Aorta (tissue), 5 donors: Measurements from ENCODE around the gene LRP1B. TPM values are rescaled to one million over a fixed set of nuclear protein-coding genes. Genes with fewer than 3 reads are reported as not detected.

Experiments used
- ATAC-seq: fragments of 200-7000 bp; cut with Tn5 transposase; one replicate; pipeline ENCODE4 v1.9.1; 2022; ENCODE audit warnings: moderate library complexity; ENCODE audit not compliant: low FRiP score
- DNase-seq, 2 donors: peaks; one replicate each; pipeline ENCODE4 v3.0.0-alpha.2; 2020
- H3K27ac ChIP-seq, 2 donors: one replicate each; pipeline ENCODE4 v1.5.1; 2013; ENCODE audit warnings: low read length in 2 of 2, mild to moderate bottlenecking in 2 of 2, moderate library complexity in 2 of 2, control low read depth in 1 of 2, inconsistent platforms in 1 of 2, low read depth in 1 of 2
- H3K27me3 ChIP-seq, 2 donors: one replicate each; pipeline ENCODE4 v1.6.1; 2013; ENCODE audit warnings: control low read depth in 1 of 2, low read length in 1 of 2, mild to moderate bottlenecking in 1 of 2, moderate library complexity in 1 of 2; ENCODE audit not compliant: insufficient read depth in 2 of 2, control insufficient read depth in 1 of 2
- H3K36me3 ChIP-seq, 2 donors: one replicate each; pipeline ENCODE4 v1.6.1; 2013; ENCODE audit warnings: control low read depth in 1 of 2, low read length in 1 of 2, mild to moderate bottlenecking in 1 of 2; ENCODE audit not compliant: insufficient read depth in 2 of 2, control insufficient read depth in 1 of 2
- H3K4me1 ChIP-seq, 2 donors: one replicate each; pipeline ENCODE4 v1.6.1; 2013; ENCODE audit warnings: low read length in 2 of 2, control low read depth in 1 of 2, mild to moderate bottlenecking in 1 of 2, moderate library complexity in 1 of 2; ENCODE audit not compliant: insufficient read depth in 2 of 2, control insufficient read depth in 1 of 2
- H3K4me3 ChIP-seq, 2 donors: one replicate each; pipeline ENCODE4 v1.5.1; 2013; ENCODE audit warnings: low read length in 2 of 2, control low read depth in 1 of 2, mild to moderate bottlenecking in 1 of 2
- H3K9me3 ChIP-seq: one replicate; pipeline ENCODE4 v1.6.1; 2013; ENCODE audit warnings: mild to moderate bottlenecking, low read length; ENCODE audit not compliant: control insufficient read depth
- WGBS, 2 donors: extraction: QIAGEN DNeasy Blood & Tissue Kit; methylation state at CpG; one replicate each; pipeline ENCODE4 v1.1.7; 2013; 5-methylcytosine and 5-hydroxymethylcytosine counted together
- intact Hi-C, 2 donors: fragments of 100-400 bp; cut with DNase I; formaldehyde crosslinking; loops; one replicate each; pipeline versions ENCODE4 v1.14.2 to v1.15.0; 2022
- polyA plus RNA-seq, 2 donors: library from polyadenylated mRNA; stranded (reverse); fragments of 200-250 nt; gene quantifications; one replicate each; pipeline ENCODE4 v1.2.3, GENCODE V29; 2013
- total RNA-seq, 2 donors: library from RNA; stranded (reverse); fragmentation: NEBNext Ultra II Directional; extraction: Animal tissue kit (Norgen Biotek cat#: 25700); gene quantifications; one replicate each; pipeline ENCODE4 v1.2.1, GENCODE V29; 2021
- donor health status: healthy with polysubstance abuse.
- donor health status: Bipolar disorder and iron deficiency.
- donor health status: DM: no; HTN: no; CAD: no.
- donor health status: DM: no; HTN: no; CAD: no.
- donor health status: DM: yes; HTN: yes; CAD: no.

The LRP1B gene
- total and polyA plus RNA-seq, 4 donors = 0.33 to 0.94 TPM; not detected in 2

DNA sequence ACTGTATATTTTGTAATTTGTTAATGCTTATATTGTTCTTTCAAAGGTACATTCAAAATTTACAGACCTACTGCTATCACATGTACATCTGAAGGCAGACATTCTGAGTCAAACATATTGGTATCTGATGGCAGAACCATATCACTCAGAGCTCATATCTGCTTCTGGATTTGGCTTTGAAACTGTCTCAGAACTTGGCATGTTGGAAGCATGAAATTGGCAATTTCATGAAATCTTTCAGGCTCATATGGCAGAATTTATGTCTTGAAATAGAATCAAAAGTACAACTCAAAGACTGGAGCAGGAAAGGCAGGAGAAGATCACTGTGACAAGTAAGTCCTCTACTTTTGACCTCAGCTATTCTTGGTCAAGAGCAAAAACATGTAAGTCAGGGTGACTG, 202.3 kb downstream of the LRP1B start:
- ATAC-seq = no peak
- no peak overlapping the region for H3K27ac ChIP-seq

DNA sequence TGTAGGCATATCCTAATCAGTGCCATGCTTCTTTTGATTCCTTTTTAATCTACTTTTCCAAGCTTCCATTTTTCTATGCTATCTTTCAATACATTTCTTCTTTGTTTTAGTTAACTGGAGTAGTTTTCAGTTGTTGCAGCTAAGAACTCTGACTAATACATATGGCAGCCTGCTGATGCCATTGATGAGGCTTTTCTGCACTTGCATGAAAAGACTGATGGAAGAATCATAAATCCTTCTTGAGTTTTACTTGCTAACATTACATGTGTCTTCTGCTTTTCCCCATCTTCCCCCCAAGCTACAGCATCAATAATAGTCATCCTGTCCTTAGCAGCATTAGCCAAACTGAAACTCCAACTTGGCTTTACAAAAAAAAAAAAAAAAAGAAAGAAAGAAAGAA, 203.3 kb downstream of the LRP1B start:
- ATAC-seq = no peak
- DNase-seq = no peak
- no peaks in the 10 kb centered on the region for H3K9me3 ChIP-seq
- intact Hi-C loops = no loop called here
- no peaks in the 10 kb centered on the region for H3K4me1 ChIP-seq
- no peak overlapping the region for H3K27ac ChIP-seq
- H3K4me3 ChIP-seq = no peak overlapping the region
- H3K27me3 ChIP-seq = no peaks in the 10 kb centered on the region
- no peaks in the 10 kb centered on the region for H3K36me3 ChIP-seq

More for the DNA sequence above, 202.3 kb downstream of the LRP1B start:
- no peak overlapping the region for H3K4me3 ChIP-seq
- H3K4me1 ChIP-seq = no peaks in the 10 kb centered on the region
- H3K36me3 ChIP-seq = no peaks in the 10 kb centered on the region
- no peaks in the 10 kb centered on the region for H3K27me3 ChIP-seq
- DNase-seq = no peak
- intact Hi-C loops = no loop called here
- no peaks in the 10 kb centered on the region for H3K9me3 ChIP-seq

DNA sequence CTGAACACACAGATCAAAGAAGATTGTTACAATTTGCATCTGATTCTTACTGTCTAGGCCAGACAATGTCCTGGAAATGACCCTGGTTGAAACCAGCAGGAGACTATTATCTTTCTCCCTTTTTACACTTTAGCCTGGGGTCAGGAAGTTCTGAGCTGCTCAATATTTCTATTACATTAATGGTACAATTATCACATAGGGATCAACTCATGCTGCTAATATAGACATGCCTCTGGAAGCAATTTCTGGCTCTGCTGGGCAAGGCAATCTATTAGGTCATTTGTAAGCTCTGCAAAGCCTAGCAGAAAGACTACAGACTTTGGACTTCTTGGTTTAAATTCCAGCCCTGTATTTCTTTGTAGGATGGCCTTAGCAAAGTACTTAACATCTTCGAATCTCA, 205.3 kb downstream of the LRP1B start:
- DNase-seq = no peak
- H3K4me3 ChIP-seq = no peak overlapping the region
- 57 to 74% methylated on average over 1 of the region's 1 CpG for WGBS, 2 donors
- no peak for ATAC-seq
- no peaks in the 10 kb centered on the region for H3K4me1 ChIP-seq
- no peak overlapping the region for H3K27ac ChIP-seq
- no peaks in the 10 kb centered on the region for H3K36me3 ChIP-seq
- intact Hi-C loops = no loop called here
- H3K9me3 ChIP-seq = no peaks in the 10 kb centered on the region
- H3K27me3 ChIP-seq = no peaks in the 10 kb centered on the region

DNA sequence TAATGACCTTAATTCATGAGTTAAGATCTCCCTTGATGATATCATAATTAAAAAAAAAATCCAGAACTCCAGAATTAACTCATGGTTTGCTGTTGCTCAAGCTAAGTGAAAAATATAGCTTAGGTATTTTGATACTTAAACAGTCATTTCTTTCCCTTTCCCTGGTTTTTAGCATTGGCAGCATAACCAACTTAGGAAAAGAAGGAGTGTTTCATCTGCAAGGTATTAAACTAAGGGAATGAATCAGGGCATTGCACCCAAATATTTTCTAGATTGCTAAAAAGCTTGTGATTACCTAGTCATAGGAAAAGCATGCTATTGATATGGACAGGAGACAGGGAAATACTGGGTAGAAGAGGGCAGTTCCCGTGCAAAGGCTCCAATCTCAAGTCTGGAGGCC, 207.2 kb downstream of the LRP1B start:
- ATAC-seq (no peak), DNase-seq (no peak)
- 79 to 90% methylated on average over 1 of the region's 1 CpG for WGBS, 2 donors
- no peaks in the 10 kb centered on the region for H3K9me3 ChIP-seq
- no peaks in the 10 kb centered on the region for H3K36me3 ChIP-seq
- no peak overlapping the region for H3K27ac ChIP-seq
- no peak overlapping the region for H3K4me3 ChIP-seq
- H3K4me1 ChIP-seq = no peaks in the 10 kb centered on the region
- intact Hi-C loops = no loop called here
- H3K27me3 ChIP-seq = no peaks in the 10 kb centered on the region

DNA sequence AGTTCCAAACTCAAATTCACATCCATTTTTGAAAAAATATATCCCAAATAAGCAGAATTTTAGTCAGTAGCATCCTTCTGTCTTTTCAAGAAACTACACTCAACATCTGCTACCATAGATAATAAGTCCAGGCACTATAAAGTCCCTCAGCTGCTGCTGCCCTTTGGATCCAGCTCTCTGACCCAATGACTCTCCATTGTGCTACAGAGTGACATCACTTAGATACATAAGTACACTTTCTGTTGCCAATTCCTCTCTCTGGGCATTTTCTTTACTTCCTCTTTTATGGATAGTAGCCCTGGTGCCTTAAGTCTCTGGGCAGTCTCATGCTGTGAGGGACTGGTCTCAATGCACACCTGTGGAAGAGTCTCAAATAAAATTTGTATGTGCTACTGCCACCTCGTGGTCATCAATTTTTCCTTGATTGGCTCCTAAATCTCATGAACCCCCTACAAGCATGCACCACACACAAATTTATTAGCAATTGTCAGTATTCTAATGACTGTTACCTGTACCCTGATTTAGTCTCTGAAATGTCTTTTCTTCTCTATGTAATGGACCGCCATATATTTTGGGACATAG, 219.2 kb downstream of the LRP1B start:
- Histone ChIP-seq H3K27me3 (no peaks in the 10 kb centered on the region), H3K9me3 (no peaks in the 10 kb centered on the region), H3K4me3 (no peak overlapping the region), H3K27ac (no peak overlapping the region), H3K4me1 (no peaks in the 10 kb centered on the region), H3K36me3 (no peaks in the 10 kb centered on the region)
- DNase-seq (no peak), ATAC-seq (no peak)
- intact Hi-C loops = no loop called here
- WGBS, 2 donors = 46 to 48% methylated on average over 2 of the region's 2 CpGs

DNA sequence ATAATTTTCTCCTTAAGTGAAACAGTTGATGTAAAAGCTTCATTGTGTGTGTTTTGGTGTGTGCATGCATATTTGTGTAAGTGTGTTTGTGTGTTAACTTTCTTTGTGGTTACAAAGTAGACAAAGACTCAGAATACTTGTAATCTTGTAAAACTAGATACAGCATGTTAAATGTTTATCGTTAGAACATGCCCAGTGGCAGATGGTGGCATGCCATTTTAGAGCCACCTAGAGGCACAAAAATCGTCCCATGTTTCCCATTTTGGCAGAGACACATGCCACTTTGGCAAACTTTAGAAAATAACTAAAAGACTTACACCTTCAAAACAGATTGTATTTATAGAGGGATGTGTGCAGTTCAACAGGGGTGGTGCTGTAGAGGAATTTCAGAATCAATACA, 224.1 kb downstream of the LRP1B start:
- H3K4me3 ChIP-seq = no peak overlapping the region
- H3K4me1 ChIP-seq = no peaks in the 10 kb centered on the region
- 55 to 57% methylated on average over 2 of the region's 2 CpGs for WGBS, 2 donors
- no peaks in the 10 kb centered on the region for H3K36me3 ChIP-seq
- no peak for DNase-seq
- H3K9me3 ChIP-seq = no peaks in the 10 kb centered on the region
- no peak for ATAC-seq
- H3K27ac ChIP-seq = no peak overlapping the region
- intact Hi-C loops = no loop called here
- H3K27me3 ChIP-seq = no peaks in the 10 kb centered on the region

DNA sequence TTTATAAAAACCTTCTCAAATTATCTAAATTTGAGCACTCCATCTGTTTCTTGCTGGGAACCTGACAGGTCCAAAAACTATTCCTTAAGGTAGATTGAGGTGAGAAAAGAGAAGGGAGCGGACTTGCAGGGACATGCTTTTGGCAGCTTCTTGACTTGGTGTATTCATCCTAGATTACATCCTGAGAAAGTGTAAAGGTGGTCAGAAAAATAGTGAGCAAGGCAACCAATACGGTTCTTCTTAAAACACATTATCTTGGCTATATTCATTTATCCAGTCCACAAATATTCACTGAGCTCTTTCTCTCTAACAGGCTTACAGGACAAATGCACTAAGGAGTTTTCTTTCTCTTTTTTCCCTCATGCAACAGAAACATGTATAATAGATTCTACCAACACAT, 230.0 kb downstream of the LRP1B start:
- no peak for ATAC-seq
- intact Hi-C loops = no loop called here

DNA sequence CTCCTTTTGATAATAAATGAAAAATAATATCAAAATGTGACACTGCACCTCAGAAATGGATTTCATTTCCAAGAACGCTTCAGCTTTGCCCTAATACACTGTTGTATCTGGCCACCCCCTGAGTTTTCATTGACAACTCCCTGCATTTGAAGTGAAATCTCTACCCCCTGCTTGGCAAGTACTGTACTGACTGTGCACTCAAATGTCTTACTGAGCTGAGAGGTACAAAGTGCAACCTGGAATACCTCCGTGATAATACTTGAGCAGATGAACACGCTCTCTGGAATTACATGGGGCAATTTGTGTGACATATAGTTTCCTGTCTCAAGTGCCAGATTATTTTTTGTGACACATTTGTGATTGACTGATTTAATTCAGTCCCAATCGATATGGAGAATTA, 231.1 kb downstream of the LRP1B start:
- no peak for ATAC-seq

More for the DNA sequence above, 230.0 kb downstream of the LRP1B start:
- no peaks in the 10 kb centered on the region for H3K36me3 ChIP-seq
- H3K4me1 ChIP-seq = no peaks in the 10 kb centered on the region
- no peaks in the 10 kb centered on the region for H3K9me3 ChIP-seq
- no peak overlapping the region for H3K27ac ChIP-seq
- H3K27me3 ChIP-seq = no peaks in the 10 kb centered on the region
- no peak overlapping the region for H3K4me3 ChIP-seq
- WGBS, 2 donors = 82 to 88% methylated on average over 2 of the region's 2 CpGs
- no peak for DNase-seq

DNA sequence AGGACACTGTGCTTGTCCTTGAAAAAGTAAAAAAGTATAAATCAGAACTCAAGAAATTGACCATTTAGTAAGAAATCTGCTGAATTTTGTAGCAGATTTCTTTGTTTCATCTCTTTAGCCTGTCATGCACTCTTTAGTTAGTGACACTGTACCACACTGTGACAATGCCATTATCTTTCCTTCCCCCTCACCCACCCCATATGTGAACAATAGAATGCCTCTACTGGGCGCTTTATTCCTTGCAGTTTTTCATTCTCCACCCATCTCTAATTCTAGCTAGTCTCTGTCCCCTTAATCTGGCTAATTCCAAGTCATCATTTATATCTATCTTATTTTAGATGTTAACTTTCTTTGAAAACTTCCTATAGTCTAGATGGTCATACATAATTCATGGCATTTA, 241.0 kb downstream of the LRP1B start:
- DNase-seq (no peak), ATAC-seq (no peak)
- H3K4me1 ChIP-seq = no peaks in the 10 kb centered on the region
- intact Hi-C loops = no loop called here
- no peak overlapping the region for H3K4me3 ChIP-seq
- WGBS, 2 donors = 93% methylated on average over 1 of the region's 1 CpG
- no peaks in the 10 kb centered on the region for H3K9me3 ChIP-seq
- H3K27ac ChIP-seq = no peak overlapping the region
- H3K36me3 ChIP-seq = no peaks in the 10 kb centered on the region
- H3K27me3 ChIP-seq = no peaks in the 10 kb centered on the region

More for the DNA sequence above, 231.1 kb downstream of the LRP1B start:
- Histone ChIP-seq H3K27me3 (no peaks in the 10 kb centered on the region), H3K4me1 (no peaks in the 10 kb centered on the region), H3K27ac (no peak overlapping the region), H3K4me3 (no peak overlapping the region), H3K36me3 (no peaks in the 10 kb centered on the region), H3K9me3 (no peaks in the 10 kb centered on the region)
- intact Hi-C loops = no loop called here
- no peak for DNase-seq
- 69 to 71% methylated on average over 4 of the region's 4 CpGs for WGBS, 2 donors
